ENCODE measurements around the gene HDHD2. TPM values are rescaled to one million over a fixed set of nuclear protein-coding genes. Genes with fewer than 3 reads are reported as not detected.

HDHD2 gene
- total RNA-seq, 1 donor from 2014 or later: 10.7 TPM

- DNase-seq (ENCODE audit: extremely low read depth, low read depth, low spot score): no peak
These were observed 757 bp downstream of the HDHD2 start for GRCh38 chr18:47149457-47150028.

GRCh38 chr18:47146206-47146605 is 4.1 kb downstream of the HDHD2 start:
- DNase-seq (ENCODE audit: extremely low read depth, low read depth, low spot score): no peak

- DNase-seq (ENCODE audit: extremely low read depth, low read depth, low spot score): no peak
These were observed 6.3 kb downstream of the HDHD2 start for GRCh38 chr18:47143899-47144485.

GRCh38 chr18:47143153-47143552 is 7.1 kb downstream of the HDHD2 start:
- no peak for DNase-seq (ENCODE audit: extremely low read depth, low read depth, low spot score)

GRCh38 chr18:47141289-47141688 is 9.0 kb downstream of the HDHD2 start:
- DNase-seq (ENCODE audit: extremely low read depth, low read depth, low spot score): no peak

- DNase-seq (ENCODE audit: extremely low read depth, low read depth, low spot score): no peak
These were observed 29.2 kb downstream of the HDHD2 start for GRCh38 chr18:47121146-47121545.

GRCh38 chr18:47120428-47120827 is 29.9 kb downstream of the HDHD2 start:
- DNase-seq (ENCODE audit: extremely low read depth, low read depth, low spot score): no peak

GRCh38 chr18:47118981-47119380 is 31.3 kb downstream of the HDHD2 start:
- DNase-seq (ENCODE audit: extremely low read depth, low read depth, low spot score): no peak

- DNase-seq (ENCODE audit: extremely low read depth, low read depth, low spot score): no peak
These were observed 35.1 kb downstream of the HDHD2 start for GRCh38 chr18:47115205-47115604.

GRCh38 chr18:47113796-47114540 is 36.3 kb downstream of the HDHD2 start:
- no peak for DNase-seq (ENCODE audit: extremely low read depth, low read depth, low spot score)

GRCh38 chr18:47110492-47111274 is 39.6 kb downstream of the HDHD2 start:
- no peak for DNase-seq (ENCODE audit: extremely low read depth, low read depth, low spot score)

GRCh38 chr18:47109720-47110119 is 40.6 kb downstream of the HDHD2 start:
- no peak for DNase-seq (ENCODE audit: extremely low read depth, low read depth, low spot score)

GRCh38 chr18:47108998-47109405 is 41.3 kb downstream of the HDHD2 start:
- no peak for DNase-seq (ENCODE audit: extremely low read depth, low read depth, low spot score)

GRCh38 chr18:47108373-47108772 is 41.9 kb downstream of the HDHD2 start:
- no peak for DNase-seq (ENCODE audit: extremely low read depth, low read depth, low spot score)

- DNase-seq (ENCODE audit: extremely low read depth, low read depth, low spot score): peak; percentile 25
These were observed 50.0 kb downstream of the HDHD2 start for GRCh38 chr18:47100212-47100831.

- no peak for DNase-seq (ENCODE audit: extremely low read depth, low read depth, low spot score)
These were observed 54.5 kb downstream of the HDHD2 start for GRCh38 chr18:47095810-47096209.

GRCh38 chr18:47087676-47088075 is 62.6 kb downstream of the HDHD2 start:
- no peak for DNase-seq (ENCODE audit: extremely low read depth, low read depth, low spot score)

- no peak for DNase-seq (ENCODE audit: extremely low read depth, low read depth, low spot score)
These were observed 68.7 kb downstream of the HDHD2 start for GRCh38 chr18:47081578-47081977.

GRCh38 chr18:47080872-47081271 is 69.4 kb downstream of the HDHD2 start:
- DNase-seq (ENCODE audit: extremely low read depth, low read depth, low spot score): no peak

GRCh38 chr18:47077111-47077510 is 73.2 kb downstream of the HDHD2 start:
- DNase-seq (ENCODE audit: extremely low read depth, low read depth, low spot score): no peak

Data from glomerular endothelial cell (primary cell).